A204.1 (cell line): ENCODE measurements around the gene ELP1.
A peak's percentile ranks its signal among the peaks of the same experiment; 100 is the strongest.
"Not testable (repeated sequence)": the region's sequence is repeated elsewhere in the genome, so short reads cannot be mapped to it uniquely, and the experiment has no call there.

Experiments used
- FAIRE-seq: peaks from 2 replicates; lab custom pipeline; 2012; peaks lifted over from hg19 to GRCh38; lab: Jason Lieb, UNC

ELP1 gene

DNA sequence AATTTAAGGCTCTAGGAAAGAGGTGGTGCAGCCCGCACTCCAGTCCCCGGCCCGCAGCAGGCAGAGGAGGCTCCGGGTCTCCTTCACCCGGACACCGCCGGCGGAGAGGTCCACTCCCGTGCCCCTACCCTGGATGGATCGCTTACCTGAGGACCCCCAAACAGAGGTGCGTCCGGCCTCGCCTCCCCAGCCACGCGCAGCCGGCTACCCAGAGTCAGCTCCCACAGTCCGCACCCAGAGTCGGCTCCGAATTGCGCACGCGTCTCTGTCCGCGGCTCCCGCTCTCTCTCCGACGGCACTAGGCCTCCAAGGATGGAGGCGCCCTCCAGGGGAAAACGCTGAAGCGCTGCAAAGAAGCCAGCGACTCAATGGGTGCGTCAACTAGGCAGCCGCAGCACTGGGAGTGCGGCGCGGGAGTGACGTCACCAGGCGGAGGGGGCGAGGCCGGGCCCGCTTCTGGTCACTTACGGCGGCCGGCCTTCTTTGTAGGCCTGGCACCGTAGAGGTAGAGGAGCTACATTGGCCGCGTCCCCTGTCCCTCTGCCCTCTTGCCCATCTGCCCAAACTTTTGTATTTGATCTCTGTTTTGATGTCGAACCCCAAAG is at the start of gene ELP1:
Gene ELP1 (minus strand): TSS at position 407 of the 605 bp plus-strand sequence. CDS start 2,978 bp downstream, outside the sequence.
- no peak for FAIRE-seq

- no peak for FAIRE-seq
Observed at GRCh38 chr9:108980893-108981292, 47.0 kb upstream of the ELP1 start.

- no peak for FAIRE-seq
Observed at GRCh38 chr9:108978205-108978604, 44.3 kb upstream of the ELP1 start.

- no peak for FAIRE-seq
Observed at GRCh38 chr9:108973895-108974294, 40.0 kb upstream of the ELP1 start.

DNA sequence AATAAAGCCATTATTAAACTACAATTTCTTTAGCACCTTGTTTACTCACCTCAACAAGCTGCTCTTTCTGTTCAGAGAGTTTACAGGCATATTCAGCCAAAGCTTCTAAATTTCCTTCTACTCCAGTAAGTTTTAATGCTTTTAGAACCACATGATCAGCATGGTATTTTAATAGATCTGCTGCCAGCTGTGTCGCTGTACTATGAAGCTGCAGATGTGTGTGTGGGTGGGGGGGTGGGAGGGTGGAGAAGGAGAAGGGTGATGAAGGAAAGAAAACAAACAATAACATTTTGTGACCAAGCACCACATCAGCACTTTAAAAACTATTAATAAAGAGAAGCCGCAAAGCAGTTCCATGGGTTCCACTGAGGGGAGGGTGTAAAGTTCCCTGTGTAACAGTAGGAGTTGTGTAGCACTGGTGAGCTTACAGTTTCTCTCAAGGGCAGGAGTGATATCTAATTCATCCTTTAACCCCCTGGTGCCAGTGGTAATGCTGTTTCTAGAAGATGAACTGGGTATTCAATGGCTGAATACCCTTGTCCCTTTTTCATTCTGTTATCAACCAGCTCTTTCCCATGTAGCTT is 38.8 kb upstream of the ELP1 start:
- no peak for FAIRE-seq

GRCh38 chr9:108972186-108972585 is 38.3 kb upstream of the ELP1 start:
- no peak for FAIRE-seq

- FAIRE-seq, result not testable (repeated sequence)
Observed at GRCh38 chr9:108971392-108971791, 37.5 kb upstream of the ELP1 start.

GRCh38 chr9:108967916-108968315 is 34.0 kb upstream of the ELP1 start:
- no peak for FAIRE-seq

DNA sequence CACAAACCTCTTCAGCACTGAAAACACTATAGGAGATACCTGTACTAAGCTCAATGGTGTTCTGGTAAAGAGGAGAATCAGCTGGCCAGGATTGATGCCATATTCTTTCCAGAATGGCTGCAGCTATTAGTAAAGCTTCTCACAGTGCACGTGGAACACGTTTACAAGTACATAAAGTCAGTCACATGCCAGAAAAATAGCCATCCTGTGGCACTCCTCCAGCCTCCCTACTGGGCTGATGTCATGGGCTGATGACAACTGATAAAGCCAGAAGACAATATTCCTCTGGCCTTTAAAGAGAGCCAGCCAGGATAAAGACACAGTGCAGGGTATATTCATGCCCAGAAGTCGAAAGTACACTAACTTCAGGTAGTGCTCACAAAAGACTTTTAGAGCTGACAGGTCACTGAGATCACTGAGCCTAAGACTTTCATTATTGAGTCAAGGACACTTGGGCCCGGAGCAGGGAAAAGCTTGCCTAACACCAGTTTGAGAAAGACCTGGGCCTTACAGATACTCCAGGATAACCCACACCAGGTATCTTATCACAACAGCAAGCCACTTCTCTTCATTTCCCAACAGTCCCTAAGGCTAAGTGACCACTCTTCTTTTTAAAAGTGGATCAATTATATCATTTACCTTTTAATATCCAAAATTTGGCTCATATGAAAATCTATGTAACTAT is 29.7 kb upstream of the ELP1 start:
- no peak for FAIRE-seq

DNA sequence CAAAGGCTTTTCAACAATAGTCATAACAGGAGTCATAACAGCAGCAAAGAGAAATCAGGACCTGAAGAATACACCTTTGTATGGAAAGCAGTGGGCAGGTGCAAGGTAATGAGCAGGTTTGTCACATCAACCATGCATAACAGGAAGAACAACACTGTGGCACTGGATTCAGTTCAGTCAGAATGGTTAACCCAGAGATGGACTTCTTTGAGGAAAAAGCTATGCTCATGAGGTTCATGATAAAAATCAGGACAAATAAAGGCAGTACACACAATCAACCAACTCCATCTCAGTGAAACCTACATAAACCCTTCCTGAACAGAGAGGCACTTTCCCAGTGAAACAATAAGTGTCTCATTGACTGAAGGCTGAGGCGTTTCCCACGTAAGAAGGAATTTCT is 27.2 kb upstream of the ELP1 start:
- FAIRE-seq, result no peak

- FAIRE-seq, result no peak
Observed at GRCh38 chr9:108960331-108960730, 26.4 kb upstream of the ELP1 start.

DNA sequence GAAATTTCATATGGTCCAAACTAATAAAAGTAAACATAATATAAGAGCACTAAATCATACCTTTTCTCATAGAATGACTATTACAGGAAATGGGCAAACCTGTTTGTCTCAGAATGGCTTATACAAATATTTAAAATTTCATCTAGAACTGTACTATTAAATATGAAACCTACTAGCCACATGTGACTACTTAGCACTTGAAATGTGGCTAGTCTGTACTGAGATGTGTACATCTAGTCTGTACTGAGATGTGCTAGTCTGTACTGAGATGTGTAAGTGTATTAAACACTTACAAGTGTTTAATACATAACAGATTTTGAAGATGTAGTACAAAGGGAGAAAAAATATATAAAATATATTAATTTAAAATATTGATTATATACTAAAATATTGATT is 22.7 kb upstream of the ELP1 start:
- FAIRE-seq, result no peak

- FAIRE-seq, result no peak
Observed at GRCh38 chr9:108956022-108956630, 22.2 kb upstream of the ELP1 start.

GRCh38 chr9:108953983-108954574 is 20.2 kb upstream of the ELP1 start:
- FAIRE-seq, result peak; percentile 97

DNA sequence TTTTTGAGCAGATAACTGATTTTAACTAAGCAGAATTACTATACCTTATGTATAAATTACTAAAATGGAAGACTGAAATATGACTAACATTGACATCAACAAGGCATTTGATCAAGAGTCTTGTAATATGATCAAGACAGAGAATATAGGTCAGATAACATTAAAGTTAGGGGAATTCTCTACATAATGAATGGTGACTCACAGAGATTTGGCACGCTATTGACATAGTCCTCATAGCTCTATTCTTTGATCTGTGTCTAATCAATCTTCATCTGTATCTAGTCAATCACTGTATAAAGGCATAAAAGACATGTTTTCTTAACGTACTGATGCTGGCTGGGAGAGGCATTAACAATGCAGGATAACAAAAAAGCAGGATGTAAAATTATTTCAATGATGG is 17.7 kb upstream of the ELP1 start:
- FAIRE-seq, result no peak

DNA sequence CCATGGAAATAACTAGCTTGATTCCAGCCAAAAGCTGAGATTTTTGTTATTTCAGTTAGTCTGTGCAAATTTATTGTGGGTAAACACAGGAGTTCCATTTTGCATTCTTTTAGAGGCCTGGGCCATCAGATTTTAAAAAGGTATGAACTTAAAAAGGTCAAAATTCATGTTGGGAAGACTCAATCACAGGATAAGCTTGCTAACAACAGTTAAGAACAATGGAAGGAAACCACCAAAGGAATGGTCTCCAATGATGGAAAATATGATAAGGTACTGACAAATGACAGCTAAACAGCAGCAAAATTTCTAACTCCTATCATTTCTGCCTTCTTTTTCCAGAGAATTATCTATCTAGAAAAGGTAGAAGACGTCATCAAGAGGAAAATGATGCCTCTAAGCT is 16.2 kb upstream of the ELP1 start:
- FAIRE-seq, result no peak

GRCh38 chr9:108939975-108940374 is 6.1 kb upstream of the ELP1 start:
- no peak for FAIRE-seq

DNA sequence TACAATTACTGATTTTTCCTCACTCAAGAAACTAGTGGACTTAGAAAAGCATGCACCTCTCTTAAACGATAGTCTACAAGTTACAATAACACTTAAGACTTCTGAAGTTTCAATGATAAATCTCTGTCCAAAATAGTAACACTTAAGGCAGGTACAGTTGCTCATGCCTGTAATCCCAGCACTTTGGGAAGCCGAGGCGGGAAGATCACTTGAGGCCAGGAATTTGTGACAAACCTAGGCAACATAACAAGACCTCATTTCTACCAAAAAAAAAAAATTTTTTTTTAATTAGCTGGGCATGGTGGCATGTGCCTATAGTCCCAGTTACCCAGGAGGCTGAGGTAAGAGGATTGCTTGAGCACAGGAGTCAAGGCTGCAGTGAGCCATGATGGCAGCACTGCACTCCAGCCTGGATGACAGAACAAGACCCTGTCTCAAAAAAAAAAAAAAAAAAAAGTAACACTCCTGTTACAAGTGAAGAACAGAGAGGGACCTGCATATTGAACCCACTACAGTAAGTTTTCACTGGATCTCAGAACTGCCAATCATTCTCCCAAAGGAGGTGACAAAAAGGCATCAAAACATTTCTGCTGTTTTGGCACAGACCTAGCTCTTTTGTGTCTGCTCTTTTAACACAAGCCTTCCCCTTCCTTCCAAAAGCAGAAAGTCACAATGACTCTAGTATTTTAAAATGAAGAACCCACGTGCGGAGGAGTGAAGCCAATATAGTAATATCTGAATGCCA is 3.8 kb upstream of the ELP1 start:
- FAIRE-seq, result no peak

- no peak for FAIRE-seq
Observed at GRCh38 chr9:108934323-108934893, 484 bp upstream of the ELP1 start, which contains the start of gene ABITRAM. ABITRAM (plus strand) TSS chr9:108934400; CDS start chr9:108934487, 87 bp downstream.

- no peak for FAIRE-seq
Observed at GRCh38 chr9:108933231-108933717, 650 bp downstream of the ELP1 start.

GRCh38 chr9:108928386-108928785 is 5.5 kb downstream of the ELP1 start:
- FAIRE-seq, result no peak

- FAIRE-seq, result no peak
Observed at GRCh38 chr9:108924466-108924865, 9.5 kb downstream of the ELP1 start.
